Subcutaneous abdominal adipose tissue (tissue), 5 donors: Measurements from ENCODE around the gene CORO1C.
"Not testable (repeated sequence)": the region's sequence is repeated elsewhere in the genome, so short reads cannot be mapped to it uniquely, and the experiment has no call there.

Source experiments
- H3K27ac ChIP-seq: one replicate; pipeline ENCODE4 v1.7.0; 2013; ENCODE audit warnings: low read depth, mild to moderate bottlenecking, inconsistent platforms, low read length, moderate library complexity
- H3K27me3 ChIP-seq, 5 donors: one replicate each; pipeline ENCODE4 v1.7.0; 2013; ENCODE audit warnings: low read length in 5 of 5, inconsistent platforms in 1 of 5; ENCODE audit not compliant: control insufficient read depth in 5 of 5, insufficient read depth in 4 of 5
- H3K36me3 ChIP-seq, 5 donors: one replicate each; pipeline ENCODE4 v1.7.0; 2013; ENCODE audit warnings: low read length in 5 of 5; ENCODE audit not compliant: control insufficient read depth in 5 of 5, insufficient read depth in 5 of 5
- H3K4me1 ChIP-seq, 5 donors: one replicate each; pipeline ENCODE4 v1.7.0; 2013; ENCODE audit warnings: low read length in 5 of 5, mild to moderate bottlenecking in 3 of 5, moderate library complexity in 1 of 5; ENCODE audit not compliant: control insufficient read depth in 5 of 5, insufficient read depth in 5 of 5
- H3K4me3 ChIP-seq, 5 donors: one replicate each; pipeline ENCODE4 v1.7.0; 2013; ENCODE audit warnings: low read length in 5 of 5, low read depth in 1 of 5
- H3K9ac ChIP-seq, 5 donors: one replicate each; pipeline ENCODE4 v1.7.0; 2013; ENCODE audit warnings: low read length in 5 of 5, mild to moderate bottlenecking in 4 of 5, moderate library complexity in 3 of 5
- H3K9me3 ChIP-seq, 5 donors: one replicate each; pipeline ENCODE4 v1.7.0; 2013; ENCODE audit warnings: low read length in 5 of 5; ENCODE audit not compliant: control insufficient read depth in 5 of 5
- donor health status: healthy.
- donor health status: healthy.
- donor health status: healthy.
- donor health status: healthy.
- donor health status: healthy.

Gene CORO1C

GRCh38 chr12:108665608-108666202 is 65.6 kb downstream of the CORO1C start:
- Histone ChIP-seq H3K4me1 (peaks cover 11 to 56% (median 48%) of the 10 kb centered on the region in 5 donors), H3K36me3 (peaks cover 0 to 10% (median 7%) of the 10 kb centered on the region in 5 donors), H3K4me3 (no peak overlapping the region), H3K27me3 (no peaks in the 10 kb centered on the region), H3K9me3 (no peaks in the 10 kb centered on the region), H3K9ac (peak overlapping the region in 2 of 5 donors; percentile 27 to 44), H3K27ac (peak overlapping the region; percentile 98)

DNA sequence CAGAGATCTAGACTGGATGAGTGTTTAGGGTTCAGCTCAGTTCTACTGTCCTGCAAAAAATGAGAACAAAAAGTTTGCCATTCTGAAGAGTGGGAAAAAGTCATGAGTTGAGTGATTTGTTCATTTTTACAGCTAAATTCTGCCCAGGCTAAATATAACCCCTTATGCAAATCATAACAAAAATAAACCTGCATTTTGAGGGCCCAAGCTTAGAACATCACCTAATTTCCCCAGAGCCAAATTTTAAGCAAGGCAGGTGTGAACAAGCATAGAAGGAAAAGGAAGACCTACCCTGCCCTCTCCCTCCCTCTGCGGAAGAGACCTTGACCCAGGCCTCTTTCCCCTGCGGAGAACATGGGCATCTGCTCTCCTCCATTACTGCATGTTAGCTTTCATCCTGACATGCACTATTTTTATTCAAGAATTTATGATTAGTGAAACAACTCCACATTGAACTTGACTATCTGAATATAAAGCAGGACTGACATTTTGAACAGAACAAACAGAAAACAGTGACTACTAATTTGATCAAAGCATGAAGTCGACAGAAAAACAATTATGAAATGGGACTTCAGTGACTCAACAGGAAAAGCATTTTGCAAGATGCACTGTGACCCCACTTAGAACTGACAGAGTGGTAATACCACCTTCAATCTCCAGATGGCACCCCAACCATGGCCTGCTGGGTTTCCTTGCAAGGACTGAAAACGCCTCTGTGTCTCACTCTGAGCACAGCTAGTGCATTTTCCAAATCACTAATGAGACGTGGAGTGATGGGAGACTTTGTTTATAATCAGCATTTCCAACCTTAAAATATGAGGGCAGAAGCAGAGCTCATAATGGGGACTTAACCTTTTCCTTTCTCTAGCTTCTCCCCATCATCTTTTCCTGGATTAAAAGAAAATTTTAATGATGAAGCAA is 66.7 kb downstream of the CORO1C start:
- Histone ChIP-seq H3K4me3 (peak overlapping the region in 1 of 5 donors; percentile 13), H3K4me1 (peaks cover 11 to 56% (median 48%) of the 10 kb centered on the region in 5 donors), H3K9ac (peak overlapping the region; percentile 40 to 77 (median 44)), H3K36me3 (peaks cover 0 to 13% (median 7%) of the 10 kb centered on the region in 5 donors), H3K27me3 (no peaks in the 10 kb centered on the region), H3K9me3 (no peaks in the 10 kb centered on the region), H3K27ac (peak overlapping the region; percentile 98)

DNA sequence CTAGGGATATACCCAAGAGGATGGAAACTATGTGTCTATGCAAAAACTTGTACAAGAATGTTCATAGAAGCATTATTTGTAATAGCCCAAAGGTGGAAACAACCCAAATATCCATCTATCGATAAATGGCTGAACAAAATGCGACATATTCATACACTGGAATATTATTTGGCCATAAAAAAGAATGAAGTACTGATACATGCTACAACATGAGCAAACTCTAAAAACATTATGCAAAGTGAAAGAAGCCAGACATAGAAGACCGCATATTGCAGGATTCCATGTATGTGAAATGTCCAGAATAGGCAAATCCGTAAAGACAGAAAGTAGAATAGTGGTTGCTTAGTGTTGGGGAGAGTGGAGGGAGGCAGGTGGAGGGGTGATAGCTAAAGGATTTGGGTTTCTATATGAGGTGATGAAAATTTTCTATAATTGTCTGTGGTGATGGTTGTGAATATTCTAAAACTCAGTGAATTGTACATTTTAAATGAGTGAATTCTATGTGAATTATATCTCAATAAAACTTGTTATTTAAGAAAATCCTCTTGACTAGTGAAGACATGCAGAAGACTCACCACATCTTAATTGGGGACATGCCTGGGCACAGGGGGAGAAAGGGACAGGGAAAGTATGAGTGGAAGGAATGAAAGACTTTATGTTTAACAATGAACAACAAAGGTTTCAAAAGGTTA is 67.8 kb downstream of the CORO1C start:
- no peaks in the 10 kb centered on the region for H3K9me3 ChIP-seq
- no peak overlapping the region for H3K4me3 ChIP-seq
- H3K27me3 ChIP-seq, result no peaks in the 10 kb centered on the region
- peak overlapping the region in 1 of 5 donors; percentile 70 for H3K9ac ChIP-seq
- peaks cover 7 to 18% (median 12%) of the 10 kb centered on the region in 5 donors for H3K36me3 ChIP-seq
- peak overlapping the region; percentile 98 for H3K27ac ChIP-seq
- peaks cover 9 to 48% (median 43%) of the 10 kb centered on the region in 5 donors for H3K4me1 ChIP-seq

DNA sequence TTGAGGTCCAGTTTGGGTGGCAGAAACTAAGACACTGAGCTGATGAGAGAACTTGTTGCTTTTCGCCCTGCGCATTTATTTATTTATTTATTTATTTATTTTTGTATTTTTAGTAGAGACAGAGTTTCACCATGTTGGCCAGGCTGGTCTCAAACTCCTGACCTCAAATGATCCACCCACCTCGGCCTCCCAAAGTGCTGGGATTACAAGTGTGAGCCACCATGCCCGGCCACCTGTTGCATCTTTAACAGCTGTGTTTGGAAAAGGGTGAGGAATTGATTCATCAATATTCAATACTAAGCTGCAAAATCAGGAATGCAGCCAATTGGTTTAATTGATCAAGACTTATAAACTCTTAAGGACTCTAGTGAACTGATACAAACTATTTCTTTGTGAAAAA is 73.2 kb downstream of the CORO1C start:
- H3K4me1 ChIP-seq, H3K4me3 ChIP-seq, H3K9ac ChIP-seq, H3K27ac ChIP-seq, H3K27me3 ChIP-seq, H3K9me3 ChIP-seq: not testable (repeated sequence)
- H3K36me3 ChIP-seq, result peaks cover 21 to 50% (median 33%) of the 10 kb centered on the region in 5 donors

- H3K4me3 ChIP-seq, result no peak overlapping the region
- H3K9me3 ChIP-seq, result no peaks in the 10 kb centered on the region
- peaks cover 26 to 54% (median 40%) of the 10 kb centered on the region in 5 donors for H3K36me3 ChIP-seq
- H3K27ac ChIP-seq, result no peak overlapping the region
- no peaks in the 10 kb centered on the region for H3K4me1 ChIP-seq
- no peaks in the 10 kb centered on the region for H3K27me3 ChIP-seq
- no peak overlapping the region for H3K9ac ChIP-seq
Measured at GRCh38 chr12:108657130-108657745, 74.1 kb downstream of the CORO1C start.

DNA sequence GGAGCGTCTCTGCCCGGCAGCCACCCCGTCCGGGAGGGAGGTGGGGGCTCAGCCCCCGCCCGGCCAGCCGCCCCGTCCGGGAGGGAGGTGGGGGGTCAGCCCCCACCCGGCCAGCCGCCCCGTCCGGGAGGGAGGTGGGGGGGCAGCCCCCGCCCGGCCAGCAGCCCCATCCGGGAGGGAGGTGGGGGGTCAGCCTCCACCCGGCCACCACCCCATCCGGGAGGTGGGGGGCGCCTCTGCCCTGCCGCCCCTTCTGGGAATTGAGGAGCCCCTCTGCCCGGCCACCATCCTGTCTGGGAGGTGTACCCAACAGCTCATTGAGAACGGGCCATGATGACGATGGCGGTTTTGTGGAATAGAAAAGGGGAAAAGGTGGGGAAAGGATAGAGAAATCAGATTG is 75.1 kb downstream of the CORO1C start:
- not testable (repeated sequence) for H3K27ac ChIP-seq

DNA sequence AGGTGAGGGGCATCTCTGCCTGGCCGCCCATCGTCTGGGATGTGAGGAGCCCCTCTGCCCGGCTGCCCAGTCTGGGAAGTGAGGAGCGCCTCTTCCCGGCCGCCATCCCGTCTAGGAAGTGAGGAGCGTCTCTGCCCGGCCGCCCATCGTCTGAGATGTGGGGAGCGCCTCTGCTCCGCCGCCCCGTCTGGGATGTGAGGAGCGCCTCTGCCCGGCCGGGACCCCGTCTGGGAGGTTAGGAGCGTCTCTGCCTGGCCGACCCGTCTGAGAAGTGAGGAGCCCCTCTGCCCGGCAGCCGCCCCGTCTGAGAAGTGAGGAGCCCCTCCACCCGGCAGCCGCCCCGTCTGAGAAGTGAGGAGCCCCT is 75.5 kb downstream of the CORO1C start:
- H3K4me1 ChIP-seq, H3K27ac ChIP-seq, H3K4me3 ChIP-seq, H3K9ac ChIP-seq, H3K27me3 ChIP-seq, H3K9me3 ChIP-seq: not testable (repeated sequence)
- H3K36me3 ChIP-seq, result peaks cover 29 to 58% (median 47%) of the 10 kb centered on the region in 5 donors

More for the DNA sequence above, 75.1 kb downstream of the CORO1C start:
- not testable (repeated sequence) for H3K9me3 ChIP-seq, H3K4me1 ChIP-seq, H3K9ac ChIP-seq, H3K27me3 ChIP-seq, H3K4me3 ChIP-seq
- peaks cover 26 to 58% (median 43%) of the 10 kb centered on the region in 5 donors for H3K36me3 ChIP-seq

DNA sequence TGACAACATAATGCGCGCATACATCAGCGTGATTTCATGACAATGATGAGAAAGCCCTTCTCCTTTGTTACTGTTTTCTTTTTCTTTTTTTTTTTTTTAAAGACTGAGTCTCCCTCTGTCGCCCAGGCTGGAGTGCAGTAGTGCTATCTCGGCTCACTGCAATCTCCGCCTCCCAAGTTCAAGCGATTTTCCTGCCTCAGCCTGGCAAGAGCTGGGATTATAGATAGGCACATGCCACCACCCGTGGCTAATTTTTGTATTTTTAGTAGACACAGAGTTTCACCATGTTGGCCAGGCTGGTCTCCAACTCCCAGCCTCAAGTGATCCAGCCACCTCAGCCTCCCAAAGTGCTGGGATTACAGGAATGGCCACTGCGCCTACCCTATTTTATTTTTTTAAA is 76.7 kb downstream of the CORO1C start:
- not testable (repeated sequence) for H3K27ac ChIP-seq, H3K4me3 ChIP-seq, H3K27me3 ChIP-seq, H3K4me1 ChIP-seq, H3K9ac ChIP-seq, H3K9me3 ChIP-seq
- peaks cover 32 to 66% (median 46%) of the 10 kb centered on the region in 5 donors for H3K36me3 ChIP-seq

- Histone ChIP-seq H3K9me3 (no peaks in the 10 kb centered on the region), H3K4me3 (no peak overlapping the region), H3K36me3 (peaks cover 36 to 72% (median 53%) of the 10 kb centered on the region in 5 donors), H3K27me3 (no peaks in the 10 kb centered on the region), H3K27ac (no peak overlapping the region), H3K4me1 (peaks cover 0 to 3% (median 0%) of the 10 kb centered on the region in 5 donors), H3K9ac (no peak overlapping the region)
Measured at GRCh38 chr12:108653922-108654321, 77.4 kb downstream of the CORO1C start.
